GM13976 (cell line): ENCODE data around the gene UBL4A.

ENCODE experiments used
- DNase-seq: peaks from one replicate; pipeline ENCODE4 v3.0.0; 2012; ENCODE audit warnings: low spot score
- CTCF ChIP-seq: IDR thresholded peaks from 2 replicates; pipeline ENCODE4 v1.5.1; 2012; ENCODE audit warnings: borderline replicate concordance, mild to moderate bottlenecking; ENCODE audit not compliant: insufficient read depth; ENCODE audit errors: extremely low read depth, missing control alignments, control extremely low read depth
- in situ Hi-C: fragments of 300-500 bp; cut with MboI; formaldehyde crosslinking; loops from one replicate; pipeline ENCODE4 v1.12.0; 2022; ENCODE audit warnings: low sequenced_read_pairs, mixed read lengths, inconsistent platforms; ENCODE audit not compliant: unreplicated experiment

Gene UBL4A

GRCh38 chrX:154439841-154440240 is 46.6 kb downstream of the UBL4A start:
- in situ Hi-C loops: no loop called here
- no peak for DNase-seq
- TF ChIP-seq CTCF: no peak

GRCh38 chrX:154437971-154438893 is 48.2 kb downstream of the UBL4A start:
- in situ Hi-C loops: no loop called here
- DNase-seq: no peak
- TF ChIP-seq CTCF: no peak

GRCh38 chrX:154436983-154437752 is 49.2 kb downstream of the UBL4A start, which contains the start of gene GDI1:
Gene GDI1 (plus strand): TSS chrX:154437154. CDS start chrX:154437255, 101 bp downstream.
- DNase-seq: peak; percentile 68
- in situ Hi-C loops: no loop called here

GRCh38 chrX:154436374-154436982 is 49.9 kb downstream of the UBL4A start:
- peak; percentile 85 for DNase-seq
- TF ChIP-seq CTCF: no peak
- in situ Hi-C loops: no loop called here

More at GRCh38 chrX:154436983-154437752, 49.2 kb downstream of the UBL4A start, which contains the start of gene GDI1:
- TF ChIP-seq CTCF: no peak

GRCh38 chrX:154435171-154435733 is 51.2 kb downstream of the UBL4A start:
- DNase-seq: no peak
- in situ Hi-C loops: no loop called here
- TF ChIP-seq CTCF: no peak

- in situ Hi-C loops: no loop called here
- DNase-seq: no peak
- no peak for TF ChIP-seq CTCF
These were observed 51.8 kb downstream of the UBL4A start for GRCh38 chrX:154434394-154435168.
